Stomach (tissue), 4 donors: Measurements from ENCODE around the gene DNAH14.

Source experiments
- POLR2A ChIP-seq, 4 donors: fragments of 450-650 bp; IDR thresholded peaks; one replicate each; pipeline ENCODE4 v1.6.1; 2016; ENCODE audit warnings: antibody characterized with exemption in 4 of 4, control low read depth in 2 of 4, mild to moderate bottlenecking in 1 of 4, moderate library complexity in 1 of 4
- POLR2AphosphoS5 ChIP-seq, 3 donors: sonication (generic); formaldehyde crosslinking; IDR thresholded peaks; one replicate each; pipeline ENCODE4 v1.6.1; 2016; ENCODE audit warnings: antibody characterized with exemption in 3 of 3
- TF ChIP-seq, protein P1 (sequence below), 7 experiments: fragments of 450-650 bp in 4 of 7; fragments of 200-600 bp in 3 of 7; sonication (generic) in 3 of 7; IDR thresholded peaks; one replicate each; pipeline ENCODE4 v1.5.1; 2016 to 2019; ENCODE audit warnings: antibody characterized with exemption in 7 of 7, control low read depth in 2 of 7, mild to moderate bottlenecking in 1 of 7

DNA sequence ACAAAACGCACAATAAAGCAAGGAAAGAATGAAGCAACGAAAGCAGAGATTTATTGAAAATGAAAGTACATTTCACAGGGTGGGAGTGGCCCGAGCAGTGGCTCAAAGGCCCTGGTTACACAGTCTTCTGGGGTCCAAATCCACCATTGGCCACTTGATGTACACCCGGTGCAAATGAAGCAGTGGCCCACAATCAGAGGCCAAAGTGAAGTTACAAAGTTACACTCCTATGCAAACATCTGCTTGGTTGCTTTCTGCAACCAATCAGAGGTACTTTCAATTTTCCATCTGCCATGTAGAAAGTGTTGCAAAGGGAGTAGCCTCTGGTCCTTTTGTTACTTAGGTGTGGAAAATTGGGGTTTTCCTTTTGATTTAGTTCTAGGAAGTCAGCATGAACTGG is 10.0 kb upstream of the DNAH14 start:
- TF ChIP-seq POLR2A (IDR thresholded peaks at IDR 0.05) = no peak
- TF ChIP-seq, protein P1, sequence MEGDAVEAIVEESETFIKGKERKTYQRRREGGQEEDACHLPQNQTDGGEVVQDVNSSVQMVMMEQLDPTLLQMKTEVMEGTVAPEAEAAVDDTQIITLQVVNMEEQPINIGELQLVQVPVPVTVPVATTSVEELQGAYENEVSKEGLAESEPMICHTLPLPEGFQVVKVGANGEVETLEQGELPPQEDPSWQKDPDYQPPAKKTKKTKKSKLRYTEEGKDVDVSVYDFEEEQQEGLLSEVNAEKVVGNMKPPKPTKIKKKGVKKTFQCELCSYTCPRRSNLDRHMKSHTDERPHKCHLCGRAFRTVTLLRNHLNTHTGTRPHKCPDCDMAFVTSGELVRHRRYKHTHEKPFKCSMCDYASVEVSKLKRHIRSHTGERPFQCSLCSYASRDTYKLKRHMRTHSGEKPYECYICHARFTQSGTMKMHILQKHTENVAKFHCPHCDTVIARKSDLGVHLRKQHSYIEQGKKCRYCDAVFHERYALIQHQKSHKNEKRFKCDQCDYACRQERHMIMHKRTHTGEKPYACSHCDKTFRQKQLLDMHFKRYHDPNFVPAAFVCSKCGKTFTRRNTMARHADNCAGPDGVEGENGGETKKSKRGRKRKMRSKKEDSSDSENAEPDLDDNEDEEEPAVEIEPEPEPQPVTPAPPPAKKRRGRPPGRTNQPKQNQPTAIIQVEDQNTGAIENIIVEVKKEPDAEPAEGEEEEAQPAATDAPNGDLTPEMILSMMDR (IDR thresholded peaks at IDR 0.05) = no peak
- no peak for TF ChIP-seq POLR2AphosphoS5 (IDR thresholded peaks at IDR 0.05)
